ENCODE data around the gene CDK5RAP1. TPM values are rescaled to one million over a fixed set of nuclear protein-coding genes. Genes with fewer than 3 reads are reported as not detected.

CDK5RAP1 gene
- total and polyA plus RNA-seq, 2 experiments from 2014 or later, result 18.3 to 24.9 TPM

- no peak for TF ChIP-seq EZH2 (IDR thresholded peaks at IDR 0.05; ENCODE audit: insufficient read depth, poor library complexity, severe bottlenecking)
- Histone ChIP-seq H3K4me1 (ENCODE audit: insufficient read depth) (no peaks in the 10 kb centered on the region), H4K20me1 (ENCODE audit: insufficient read depth) (no peaks in the 10 kb centered on the region), H3K9ac (no peak overlapping the region), H3K79me2 (ENCODE audit: insufficient read depth) (no peaks in the 10 kb centered on the region), H3K4me2 (ENCODE audit: unreplicated experiment) (no peak overlapping the region), H3K27me3 (replicated peaks; ENCODE audit: insufficient read depth) (peaks cover 40% of the 10 kb centered on the region), H2AFZ (no peak overlapping the region), H3K27ac (no peak overlapping the region), H3K36me3 (ENCODE audit: low read depth) (no peaks in the 10 kb centered on the region), H3K9me2 (ENCODE audit: insufficient read depth) (no peaks in the 10 kb centered on the region), H3K4me3 (no peak overlapping the region), H3F3A (ENCODE audit: insufficient read depth) (no peaks in the 10 kb centered on the region), H3K9me3 (ENCODE audit: low read depth) (no peaks in the 10 kb centered on the region)
- in situ Hi-C loops (cut with MboI), result no loop called here
- DNase-seq, result no peak
- 45 to 47% methylated on average over 8 of the region's 8 CpGs for WGBS, 2 experiments (ENCODE audit: low coverage in 1 of 2, low lambda C conversion rate in 2 of 2, missing lambda C conversion rate in 2 of 2)
These were observed 78.1 kb downstream of the CDK5RAP1 start for GRCh38 chr20:33323236-33323635.

GRCh38 chr20:33322456-33322855 is 78.9 kb downstream of the CDK5RAP1 start:
- no peak for DNase-seq
- Histone ChIP-seq H3K4me3 (no peak overlapping the region), H2AFZ (no peak overlapping the region), H3K27me3 (replicated peaks; ENCODE audit: insufficient read depth) (peaks cover 43% of the 10 kb centered on the region), H3K79me2 (ENCODE audit: insufficient read depth) (no peaks in the 10 kb centered on the region), H3K4me2 (ENCODE audit: unreplicated experiment) (no peak overlapping the region), H3K9me3 (ENCODE audit: low read depth) (no peaks in the 10 kb centered on the region), H3K4me1 (ENCODE audit: insufficient read depth) (no peaks in the 10 kb centered on the region), H3F3A (ENCODE audit: insufficient read depth) (no peaks in the 10 kb centered on the region), H3K9me2 (ENCODE audit: insufficient read depth) (no peaks in the 10 kb centered on the region), H3K9ac (no peak overlapping the region), H4K20me1 (ENCODE audit: insufficient read depth) (no peaks in the 10 kb centered on the region), H3K27ac (no peak overlapping the region), H3K36me3 (ENCODE audit: low read depth) (no peaks in the 10 kb centered on the region)
- 56 to 58% methylated on average over 3 of the region's 3 CpGs for WGBS, 2 experiments (ENCODE audit: low coverage in 1 of 2, low lambda C conversion rate in 2 of 2, missing lambda C conversion rate in 2 of 2)
- in situ Hi-C loops (cut with MboI), result no loop called here
- TF ChIP-seq EZH2 (IDR thresholded peaks at IDR 0.05; ENCODE audit: insufficient read depth, poor library complexity, severe bottlenecking) (no peak), EZH2phosphoT487 (IDR thresholded peaks at IDR 0.05; ENCODE audit: insufficient read depth, low read depth) (no peak)

GRCh38 chr20:33320006-33320405 is 81.3 kb downstream of the CDK5RAP1 start:
- Histone ChIP-seq H3K4me2 (ENCODE audit: unreplicated experiment) (no peak overlapping the region), H3K4me3 (no peak overlapping the region), H3K9me3 (ENCODE audit: low read depth) (no peaks in the 10 kb centered on the region), H3F3A (ENCODE audit: insufficient read depth) (no peaks in the 10 kb centered on the region), H3K27ac (no peak overlapping the region), H3K9me2 (ENCODE audit: insufficient read depth) (no peaks in the 10 kb centered on the region), H3K9ac (no peak overlapping the region), H3K36me3 (ENCODE audit: low read depth) (no peaks in the 10 kb centered on the region), H3K27me3 (replicated peaks; ENCODE audit: insufficient read depth) (peaks cover 50% of the 10 kb centered on the region), H3K79me2 (ENCODE audit: insufficient read depth) (no peaks in the 10 kb centered on the region), H4K20me1 (ENCODE audit: insufficient read depth) (no peaks in the 10 kb centered on the region), H3K4me1 (ENCODE audit: insufficient read depth) (no peaks in the 10 kb centered on the region), H2AFZ (no peak overlapping the region)
- 55 to 61% methylated on average over 10 of the region's 10 CpGs for WGBS, 2 experiments (ENCODE audit: low coverage in 1 of 2, low lambda C conversion rate in 2 of 2, missing lambda C conversion rate in 2 of 2)
- no peak for TF ChIP-seq EZH2 (IDR thresholded peaks at IDR 0.05; ENCODE audit: insufficient read depth, poor library complexity, severe bottlenecking)
- no peak for TF ChIP-seq EZH2phosphoT487 (IDR thresholded peaks at IDR 0.05; ENCODE audit: insufficient read depth, low read depth)
- no peak for DNase-seq
- in situ Hi-C loops (cut with MboI), result no loop called here

DNA sequence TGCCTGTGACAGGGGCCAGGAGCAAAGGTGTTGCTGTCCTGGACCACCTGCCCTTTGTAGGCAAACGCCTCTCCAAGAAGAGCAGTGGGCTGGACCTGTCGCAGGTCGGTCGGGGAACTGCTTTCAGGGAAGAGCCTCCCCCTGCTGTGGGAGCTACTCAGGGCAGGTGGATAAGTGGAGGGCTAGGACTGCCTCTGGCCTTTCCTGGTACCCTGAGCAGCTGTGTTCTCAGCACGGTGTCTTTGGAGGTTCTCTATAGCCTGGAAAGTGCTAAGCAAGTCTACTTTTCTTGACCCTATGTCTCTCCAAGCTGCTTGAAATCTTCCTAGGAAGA is 83.3 kb downstream of the CDK5RAP1 start:
- Histone ChIP-seq H3K79me2 (ENCODE audit: insufficient read depth) (no peaks in the 10 kb centered on the region), H3K9me3 (ENCODE audit: low read depth) (no peaks in the 10 kb centered on the region), H3K4me3 (no peak overlapping the region), H3K27ac (no peak overlapping the region), H3K9ac (no peak overlapping the region), H3K9me2 (ENCODE audit: insufficient read depth) (no peaks in the 10 kb centered on the region), H3F3A (ENCODE audit: insufficient read depth) (no peaks in the 10 kb centered on the region), H3K4me1 (ENCODE audit: insufficient read depth) (no peaks in the 10 kb centered on the region), H4K20me1 (ENCODE audit: insufficient read depth) (no peaks in the 10 kb centered on the region), H3K36me3 (ENCODE audit: low read depth) (no peaks in the 10 kb centered on the region), H3K27me3 (replicated peaks; ENCODE audit: insufficient read depth) (peaks cover 45% of the 10 kb centered on the region), H3K4me2 (ENCODE audit: unreplicated experiment) (no peak overlapping the region), H2AFZ (no peak overlapping the region)
- no peak for DNase-seq
- WGBS, 2 experiments (ENCODE audit: low coverage in 1 of 2, low lambda C conversion rate in 2 of 2, missing lambda C conversion rate in 2 of 2), result 12 to 16% methylated on average over 5 of the region's 5 CpGs
- TF ChIP-seq EZH2phosphoT487 (IDR thresholded peaks at IDR 0.05; ENCODE audit: insufficient read depth, low read depth), result no peak
- TF ChIP-seq EZH2 (IDR thresholded peaks at IDR 0.05; ENCODE audit: insufficient read depth, poor library complexity, severe bottlenecking), result no peak
- in situ Hi-C loops (cut with MboI), result no loop called here

- no peaks in the 10 kb centered on the region for H3F3A ChIP-seq (ENCODE audit: insufficient read depth)
- no peaks in the 10 kb centered on the region for H4K20me1 ChIP-seq (ENCODE audit: insufficient read depth)
- no peaks in the 10 kb centered on the region for H3K9me2 ChIP-seq (ENCODE audit: insufficient read depth)
- H3K9me3 ChIP-seq (ENCODE audit: low read depth), result no peaks in the 10 kb centered on the region
- H3K79me2 ChIP-seq (ENCODE audit: insufficient read depth), result no peaks in the 10 kb centered on the region
- H3K36me3 ChIP-seq (ENCODE audit: low read depth), result no peaks in the 10 kb centered on the region
- H3K4me2 ChIP-seq (ENCODE audit: unreplicated experiment), result no peak overlapping the region
- no peak for DNase-seq
- peaks cover 45% of the 10 kb centered on the region for H3K27me3 ChIP-seq (replicated peaks; ENCODE audit: insufficient read depth)
- no peak overlapping the region for H3K27ac ChIP-seq
- no peak overlapping the region for H3K4me3 ChIP-seq
- TF ChIP-seq EZH2phosphoT487 (IDR thresholded peaks at IDR 0.05; ENCODE audit: insufficient read depth, low read depth) (no peak), EZH2 (IDR thresholded peaks at IDR 0.05; ENCODE audit: insufficient read depth, poor library complexity, severe bottlenecking) (no peak)
- in situ Hi-C loops (cut with MboI), result no loop called here
- H3K4me1 ChIP-seq (ENCODE audit: insufficient read depth), result no peaks in the 10 kb centered on the region
- no peak overlapping the region for H3K9ac ChIP-seq
- 60 to 70% methylated on average over 14 of the region's 14 CpGs for WGBS, 2 experiments (ENCODE audit: low coverage in 1 of 2, low lambda C conversion rate in 2 of 2, missing lambda C conversion rate in 2 of 2)
- H2AFZ ChIP-seq, result no peak overlapping the region
These were observed 83.8 kb downstream of the CDK5RAP1 start for GRCh38 chr20:33317424-33318095.

Measured in GM23248 (cell line).